HG03439 (cell line): ENCODE measurements around the gene NALCN.
A peak's percentile ranks its signal among the peaks of the same experiment; 100 is the strongest.

ENCODE experiments used
- ATAC-seq: cut with Tn5 transposase; IDR thresholded peaks from one replicate; pipeline ENCODE4 v1.9.1; 2021; ENCODE audit warnings: mild to moderate bottlenecking, moderate library complexity; ENCODE audit not compliant: unreplicated experiment

The NALCN gene

GRCh38 chr13:101416181-101417042 is at the start of gene NALCN:
NALCN (minus strand) TSS chr13:101416508; CDS start chr13:101399126, 17,382 bp downstream.
- no peak for ATAC-seq

- ATAC-seq: no peak
Observed at GRCh38 chr13:101465877-101466276, 49.6 kb upstream of the NALCN start.

- ATAC-seq: no peak
Observed at GRCh38 chr13:101457176-101457575, 40.9 kb upstream of the NALCN start.

- no peak for ATAC-seq
Observed at GRCh38 chr13:101455863-101456262, 39.6 kb upstream of the NALCN start.

GRCh38 chr13:101454767-101455166 is 38.5 kb upstream of the NALCN start:
- no peak for ATAC-seq

- peak; percentile 36 for ATAC-seq
Observed at GRCh38 chr13:101453784-101454201, 37.5 kb upstream of the NALCN start.

- ATAC-seq: peak; percentile 89
Observed at GRCh38 chr13:101452519-101453485, 36.5 kb upstream of the NALCN start, which contains the start of gene ITGBL1. ITGBL1 (plus strand) TSS chr13:101452675; CDS start chr13:101452834, 159 bp downstream.

GRCh38 chr13:101451641-101452040 is 35.3 kb upstream of the NALCN start:
- ATAC-seq: no peak

GRCh38 chr13:101450749-101451130 is 34.4 kb upstream of the NALCN start:
- no peak for ATAC-seq

GRCh38 chr13:101449790-101450748 is 33.8 kb upstream of the NALCN start:
- no peak for ATAC-seq

- no peak for ATAC-seq
Observed at GRCh38 chr13:101447852-101448251, 31.5 kb upstream of the NALCN start.

- ATAC-seq: no peak
Observed at GRCh38 chr13:101434486-101434885, 18.2 kb upstream of the NALCN start.

GRCh38 chr13:101433895-101434294 is 17.6 kb upstream of the NALCN start:
- no peak for ATAC-seq

- no peak for ATAC-seq
Observed at GRCh38 chr13:101429733-101430132, 13.4 kb upstream of the NALCN start.

- no peak for ATAC-seq
Observed at GRCh38 chr13:101425623-101426022, 9.3 kb upstream of the NALCN start.

- ATAC-seq: no peak
Observed at GRCh38 chr13:101425156-101425471, 8.8 kb upstream of the NALCN start.

GRCh38 chr13:101424381-101425155 is 8.3 kb upstream of the NALCN start:
- ATAC-seq: no peak

- no peak for ATAC-seq
Observed at GRCh38 chr13:101423872-101424271, 7.6 kb upstream of the NALCN start.

GRCh38 chr13:101417501-101417900 is 1.2 kb upstream of the NALCN start:
- no peak for ATAC-seq

- ATAC-seq: no peak
Observed at GRCh38 chr13:101417043-101417406, 717 bp upstream of the NALCN start.
